NCI-H128 (cell line): ENCODE results near the gene CTTNBP2NL.
"Not testable (repeated sequence)": the region's sequence is repeated elsewhere in the genome, so short reads cannot be mapped to it uniquely, and the experiment has no call there.

Experiments used
- DNase-seq: peaks from one replicate; lab custom pipeline; 2025; ENCODE audit not compliant: unreplicated experiment; lab: John Stamatoyannopoulos, UW

CTTNBP2NL gene

DNA sequence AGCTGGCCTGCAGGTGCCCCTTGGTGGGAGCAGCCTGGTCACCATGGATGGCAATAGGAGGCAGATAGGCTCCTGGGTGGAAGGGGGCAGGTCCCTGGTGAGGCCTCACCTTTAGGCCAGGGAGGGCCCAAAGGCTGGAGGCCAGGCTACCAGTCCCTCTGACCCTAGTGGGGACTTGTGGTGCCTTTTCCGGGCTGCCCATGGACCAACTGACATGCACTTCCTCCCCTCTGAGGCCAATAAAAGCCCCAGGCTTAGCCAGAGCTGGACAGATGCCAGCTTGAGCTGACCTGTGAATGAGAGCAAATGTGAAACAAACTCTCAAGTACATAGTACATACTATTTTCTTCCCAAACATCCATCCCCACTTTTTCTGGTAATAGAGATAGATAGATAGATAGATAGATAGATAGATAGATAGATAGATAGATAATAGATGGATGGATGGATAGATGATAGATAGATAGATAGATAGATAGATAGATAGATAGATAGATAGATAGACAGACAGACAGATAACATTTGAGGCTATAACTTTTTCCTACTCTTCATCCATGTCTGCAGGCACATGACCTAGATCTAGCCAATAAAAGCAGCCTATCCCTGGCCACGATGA is 9.2 kb upstream of the CTTNBP2NL start:
- DNase-seq = no peak

DNA sequence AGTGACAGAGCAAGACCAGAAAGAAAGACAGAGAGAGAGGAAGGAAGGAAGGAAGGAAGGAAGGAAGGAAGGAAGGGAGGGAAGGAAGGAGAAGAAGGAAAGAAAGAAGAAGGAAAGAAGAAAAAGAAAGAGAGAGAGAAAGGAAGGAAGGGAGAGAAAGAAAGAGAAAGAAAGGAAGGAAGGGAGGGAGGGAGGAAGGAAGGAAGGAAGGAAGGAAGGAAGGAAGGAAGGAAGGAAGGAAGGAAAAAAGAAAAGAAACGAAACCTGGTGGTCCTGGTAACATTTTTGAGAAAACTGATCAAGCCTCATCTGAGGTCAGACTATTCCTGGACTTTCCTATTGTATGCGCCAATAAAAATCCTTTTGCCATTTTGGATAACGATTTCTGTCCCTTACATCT is 8.2 kb upstream of the CTTNBP2NL start:
- no peak for DNase-seq

DNA sequence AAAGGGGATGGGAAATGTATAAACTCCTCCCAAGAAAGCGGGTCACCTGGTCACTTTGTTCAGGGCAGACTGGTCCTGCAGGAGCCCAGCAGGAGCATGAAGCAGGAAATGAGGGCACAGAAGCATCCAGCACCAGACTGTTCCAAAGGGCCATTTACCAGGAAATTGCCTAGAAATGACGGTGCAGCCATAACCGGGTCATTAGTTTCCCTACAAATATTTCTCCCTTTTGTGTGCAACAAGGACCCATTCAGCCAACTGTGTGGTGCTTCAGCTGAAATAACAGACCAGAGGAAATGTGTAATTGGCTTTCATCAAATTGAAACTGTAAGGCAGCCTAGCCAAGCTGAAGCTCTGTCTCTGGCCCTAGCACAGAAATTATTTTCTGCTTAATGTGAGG is 7.6 kb upstream of the CTTNBP2NL start:
- no peak for DNase-seq

DNA sequence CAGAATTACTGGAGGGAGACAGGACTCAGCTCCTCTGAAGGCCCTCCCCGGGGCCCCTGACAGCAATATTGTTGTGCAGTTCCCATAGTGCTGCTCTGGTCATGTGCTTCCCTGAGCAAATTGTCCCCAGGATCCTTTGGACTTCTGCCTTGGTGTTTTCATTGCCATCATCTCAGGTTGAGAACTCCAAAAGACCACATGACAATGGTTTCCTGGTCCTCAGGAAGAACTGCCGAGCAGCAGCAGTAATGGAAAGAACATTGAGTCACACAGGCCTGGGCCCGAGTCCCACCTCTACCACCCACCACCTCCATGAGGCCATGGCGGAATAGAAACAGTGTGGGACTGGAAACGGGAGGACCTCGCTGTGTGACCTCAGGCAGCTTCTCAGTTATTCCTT is 6.3 kb upstream of the CTTNBP2NL start:
- no peak for DNase-seq

DNA sequence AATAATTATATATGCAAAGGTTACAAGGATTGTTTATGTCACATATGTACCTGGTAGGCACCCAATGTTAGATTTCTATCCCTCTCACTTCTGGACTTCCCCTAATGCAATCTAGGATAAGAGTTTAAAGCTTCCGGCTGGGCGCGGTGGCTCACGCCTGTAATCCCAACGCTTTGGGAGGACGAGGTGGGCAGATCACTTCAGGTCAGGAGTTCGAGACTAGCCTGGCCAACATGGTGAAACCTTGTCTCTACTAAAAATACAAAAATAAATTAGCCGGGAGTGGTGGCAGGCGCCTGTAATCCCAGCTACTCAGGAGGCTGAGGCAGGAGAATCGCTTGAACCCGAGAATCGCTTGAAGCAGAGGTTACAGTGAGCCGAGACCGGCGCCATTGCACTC is 5.7 kb upstream of the CTTNBP2NL start:
- DNase-seq = not testable (repeated sequence)

DNA sequence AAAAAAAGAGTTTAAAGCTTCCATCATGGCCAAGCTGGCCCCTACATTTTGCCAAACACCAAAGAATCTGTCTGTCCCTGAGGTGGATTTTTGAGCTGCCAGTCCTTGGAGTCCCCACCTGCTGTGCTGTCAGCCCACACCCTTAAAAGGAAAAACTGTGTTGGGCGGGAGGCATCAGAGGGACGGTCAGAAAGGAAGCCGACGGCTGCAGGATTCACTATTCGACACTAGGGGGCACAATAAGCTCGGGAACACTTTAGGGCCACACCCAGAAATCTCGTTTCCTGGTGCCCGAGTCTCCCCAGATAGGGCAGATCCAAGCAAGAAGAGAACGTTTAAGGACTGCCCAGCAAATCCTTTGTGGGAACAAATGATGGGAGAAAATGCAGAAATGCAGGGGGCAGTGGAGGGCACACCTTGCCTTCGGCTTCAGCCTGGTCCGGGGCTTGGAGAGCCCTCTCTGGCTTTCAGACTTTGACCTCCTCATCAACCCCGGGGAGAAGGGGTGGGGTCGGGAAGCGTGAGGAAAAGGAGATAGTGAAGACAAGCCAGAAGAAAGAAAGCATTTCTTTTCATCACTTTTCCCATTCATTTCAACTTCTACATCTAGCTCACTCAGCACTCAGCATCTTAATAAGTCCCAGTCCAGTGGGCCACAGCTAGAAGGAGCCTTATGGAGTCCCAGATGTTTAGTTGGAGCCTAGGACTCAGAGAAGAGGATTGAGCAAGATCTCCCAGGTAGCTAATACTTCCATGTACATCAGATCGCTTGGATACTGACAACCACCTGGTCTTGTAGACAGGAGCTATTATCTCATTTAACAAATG is 5.0 kb upstream of the CTTNBP2NL start:
- DNase-seq = peak; percentile 90

DNA sequence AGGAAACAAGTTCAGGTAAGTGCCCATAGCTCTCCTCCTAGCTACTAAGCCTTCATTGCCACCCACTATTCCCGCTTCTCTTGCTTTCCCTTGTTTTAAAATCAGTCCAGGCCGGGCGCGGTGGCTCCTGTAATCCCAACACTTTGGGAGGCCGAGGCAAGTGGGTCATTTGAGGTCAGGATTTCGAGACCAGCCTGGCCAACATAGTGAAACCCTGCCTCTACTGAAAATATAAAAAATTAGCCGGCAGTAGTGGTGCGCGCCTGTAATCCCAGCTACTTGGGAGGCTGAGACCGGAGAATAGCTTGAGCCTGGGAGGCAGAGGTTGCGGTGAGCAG is 4.4 kb upstream of the CTTNBP2NL start:
- no peak for DNase-seq

DNA sequence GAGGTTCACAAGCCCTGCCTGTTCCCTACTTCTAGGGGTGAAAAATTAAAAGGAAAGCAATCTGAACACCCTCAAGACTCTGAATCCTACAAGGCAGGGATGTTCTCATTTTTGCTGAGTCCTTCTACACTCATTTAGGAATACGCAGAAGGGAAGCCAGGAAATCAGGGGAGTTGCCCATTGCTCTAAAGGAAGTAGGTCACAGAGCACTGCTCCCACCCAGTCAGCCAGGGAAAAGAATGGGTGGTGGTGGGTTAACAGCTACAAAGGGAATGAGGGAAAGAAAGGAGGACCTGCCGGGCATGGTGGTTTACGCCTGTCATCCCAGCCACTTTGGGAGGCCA is 2.4 kb upstream of the CTTNBP2NL start:
- DNase-seq = no peak

DNA sequence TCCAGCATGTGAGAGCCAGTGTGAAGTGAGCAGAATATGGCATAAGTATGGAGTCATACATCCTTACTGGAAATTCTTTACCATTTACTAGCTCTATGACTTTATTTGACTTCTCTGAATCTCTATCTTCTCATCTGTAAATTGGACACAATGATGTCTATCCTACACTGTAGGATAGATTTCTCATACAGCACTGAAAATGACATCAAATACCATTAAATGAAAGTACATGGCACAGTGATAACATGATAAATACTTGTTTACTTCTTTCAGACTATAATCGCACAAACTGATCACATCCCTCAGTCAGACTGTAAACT is 1.3 kb upstream of the CTTNBP2NL start:
- no peak for DNase-seq

DNA sequence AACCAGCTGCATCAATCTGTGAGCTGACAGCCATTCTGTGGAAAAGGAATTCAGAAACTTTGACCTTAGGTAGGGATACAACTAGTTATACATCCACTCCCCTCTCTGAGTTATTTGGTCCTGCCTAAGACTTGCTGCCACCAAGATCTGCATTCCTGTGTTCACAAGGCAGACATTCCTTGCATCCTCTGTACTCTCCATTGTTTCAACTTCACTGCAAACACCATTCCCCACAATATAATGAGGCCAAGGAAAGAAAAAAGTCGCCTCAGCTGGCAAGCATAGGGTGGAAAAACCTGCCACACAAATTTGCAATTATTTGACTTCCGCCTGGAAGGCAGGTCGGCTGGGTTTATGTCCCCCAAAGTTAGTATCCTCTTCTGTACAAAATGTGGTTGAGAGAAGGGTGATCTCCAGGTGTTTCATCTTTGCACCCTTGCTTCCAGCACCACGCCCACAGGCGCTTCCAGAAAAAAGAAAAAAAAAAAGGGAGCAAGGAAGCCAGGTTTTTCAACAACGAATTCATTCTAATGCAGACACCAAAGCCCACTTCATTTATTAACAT is 676 bp upstream of the CTTNBP2NL start:
- no peak for DNase-seq

DNA sequence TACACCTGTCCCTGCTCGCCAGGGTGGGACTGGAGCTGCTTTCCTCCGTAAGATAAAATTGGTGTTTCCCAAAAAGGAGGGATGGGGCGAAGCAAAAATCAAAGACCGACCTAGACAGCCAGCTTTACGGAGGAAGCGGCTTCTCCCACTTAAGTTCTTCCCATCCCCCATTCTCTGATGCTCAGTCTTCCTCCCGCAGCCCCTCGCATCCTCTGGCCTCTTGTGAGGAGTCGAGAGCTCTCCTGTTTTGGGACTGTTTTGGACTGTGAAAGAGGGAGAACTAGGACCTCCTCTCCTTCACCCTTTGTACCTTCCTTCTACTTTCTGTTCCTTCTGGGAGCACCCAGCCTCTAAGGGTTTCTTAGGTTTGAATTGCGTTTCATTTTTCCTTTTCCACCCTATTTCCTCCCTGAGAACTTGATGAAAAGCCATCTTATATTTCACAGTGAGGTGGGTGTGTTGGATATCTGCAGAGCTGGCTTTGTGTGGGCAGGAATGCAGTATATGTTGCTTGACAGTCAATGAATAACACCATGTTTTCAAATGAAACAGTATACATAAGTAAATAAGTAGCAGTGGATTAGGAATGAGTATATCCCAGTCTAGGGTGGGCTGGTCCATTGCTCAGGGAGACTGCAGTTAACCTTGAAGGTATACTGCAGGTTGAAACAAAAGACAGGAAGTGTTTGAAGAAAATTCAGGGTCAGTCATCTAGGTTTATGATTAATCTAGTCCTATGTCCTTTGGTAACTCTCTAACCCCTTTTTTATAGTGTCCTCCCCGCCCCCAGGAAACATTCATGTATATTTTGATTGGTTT is 848 bp downstream of the CTTNBP2NL start:
- DNase-seq = no peak

DNA sequence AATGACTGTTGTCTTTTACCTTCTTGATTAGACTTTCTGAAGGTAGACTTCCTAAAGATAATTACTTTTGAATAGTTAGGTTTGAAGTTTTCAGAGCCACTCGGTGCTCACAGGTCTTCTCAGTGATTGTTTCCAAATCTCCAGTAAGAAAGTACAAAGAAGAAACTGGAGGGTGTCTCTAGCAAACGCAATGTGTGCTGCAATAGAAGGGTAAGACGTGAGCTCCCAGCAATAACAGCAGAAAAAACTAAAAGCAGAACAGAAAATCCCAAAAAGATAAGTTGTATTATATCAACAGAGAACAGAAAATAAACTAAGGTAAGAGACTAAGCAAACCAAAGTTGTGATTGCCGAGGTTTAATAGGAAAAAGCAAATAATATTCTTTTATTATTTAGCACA is 1.8 kb downstream of the CTTNBP2NL start:
- no peak for DNase-seq

DNA sequence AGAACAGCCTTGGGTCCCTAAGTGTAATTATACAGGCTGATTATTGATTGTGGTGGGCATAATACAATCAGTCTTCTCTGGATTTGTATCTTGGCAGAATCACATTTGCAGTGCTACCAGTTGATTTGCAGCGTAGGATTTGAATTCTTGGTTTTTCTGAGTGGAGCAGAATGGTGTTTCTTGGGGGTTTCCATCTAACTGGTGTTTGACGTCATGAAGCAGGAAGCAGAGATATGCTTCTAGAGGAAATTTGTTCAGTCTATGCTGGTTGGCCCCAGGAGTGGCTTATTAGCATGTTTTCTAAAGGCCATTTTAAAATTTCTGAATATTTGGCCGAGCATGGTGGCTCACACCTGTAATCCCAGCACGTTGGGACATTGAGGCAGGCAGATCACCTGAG is 3.4 kb downstream of the CTTNBP2NL start:
- no peak for DNase-seq

DNA sequence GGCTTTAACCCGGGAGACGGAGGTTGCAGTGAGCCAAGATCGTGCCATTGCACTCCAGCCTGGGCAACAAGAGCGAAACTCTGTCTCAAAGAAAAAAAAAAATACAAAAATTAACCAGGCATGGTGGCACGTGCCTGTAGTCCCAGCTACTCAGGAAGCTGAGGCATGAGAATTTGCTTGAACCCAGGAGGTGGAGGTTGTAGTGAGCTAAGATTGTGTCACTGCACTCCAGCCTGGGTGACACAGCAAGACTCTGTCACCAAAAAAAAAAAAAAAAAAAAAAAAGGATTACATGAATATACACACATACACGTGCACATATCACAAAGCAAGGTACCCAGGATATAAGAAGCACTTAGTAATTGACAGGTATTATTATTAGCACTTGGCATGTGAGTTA is 4.7 kb downstream of the CTTNBP2NL start:
- DNase-seq = not testable (repeated sequence)

DNA sequence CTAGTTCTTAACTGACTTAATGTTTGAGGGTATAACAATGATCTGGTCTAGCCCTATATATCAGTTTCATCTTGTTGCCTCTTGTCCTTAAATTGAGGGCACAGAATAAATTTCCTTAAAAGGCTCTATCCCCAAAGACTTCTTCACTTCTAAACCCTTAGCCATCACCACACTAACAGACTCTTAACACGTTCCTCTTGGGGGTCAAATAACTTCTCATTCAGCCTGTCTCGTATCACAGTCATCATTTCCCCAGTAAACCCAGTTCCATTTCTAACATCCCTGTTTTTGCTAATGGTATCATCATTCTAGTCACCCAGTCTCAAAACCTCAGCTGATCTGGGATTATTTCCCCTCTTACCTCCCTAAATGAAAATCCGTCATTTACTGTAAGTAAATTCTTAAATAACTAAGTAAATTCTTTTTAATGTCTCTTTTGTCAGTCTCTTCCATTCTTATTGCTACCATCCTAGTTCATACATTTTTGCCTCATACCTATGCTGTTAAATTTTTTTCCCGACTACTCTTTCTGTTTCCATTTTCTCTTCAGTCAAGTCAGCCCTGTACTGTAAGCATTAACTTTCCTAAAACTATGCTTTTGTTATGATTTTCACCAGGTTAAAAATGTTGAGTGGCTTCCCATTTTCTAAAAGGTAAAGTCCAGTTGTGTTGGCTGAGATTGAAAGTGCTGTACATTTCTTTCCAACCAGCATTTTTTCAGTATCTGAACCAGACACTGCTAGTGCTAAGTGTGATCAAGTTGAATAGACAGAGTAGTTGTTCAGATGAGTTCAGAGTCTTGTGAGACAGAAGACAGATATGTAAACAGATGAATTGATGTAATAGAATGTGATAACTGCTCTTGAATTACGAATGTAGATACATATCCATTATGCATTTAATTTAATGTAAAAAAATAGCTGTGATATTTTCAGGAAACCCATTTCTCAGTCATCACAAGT is 6.9 kb downstream of the CTTNBP2NL start:
- DNase-seq = no peak

DNA sequence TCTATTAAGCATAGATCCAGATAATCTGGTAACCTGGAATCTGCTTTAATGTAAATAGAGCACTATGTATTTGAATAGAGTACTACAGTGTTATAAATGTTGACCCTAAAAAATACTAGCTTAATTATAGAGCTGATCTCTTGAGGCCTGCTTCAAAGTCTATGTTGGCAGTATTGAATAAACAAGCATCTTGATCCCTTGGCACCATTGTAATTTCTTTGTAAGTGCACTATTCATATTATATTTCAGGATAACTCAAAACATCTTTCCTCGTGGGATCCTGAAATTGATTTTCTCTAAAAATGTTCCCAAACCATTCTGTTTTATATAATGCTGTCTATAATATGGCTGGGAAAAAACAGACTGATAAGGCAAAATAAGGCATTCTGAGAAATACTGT is 10.8 kb downstream of the CTTNBP2NL start:
- no peak for DNase-seq

DNA sequence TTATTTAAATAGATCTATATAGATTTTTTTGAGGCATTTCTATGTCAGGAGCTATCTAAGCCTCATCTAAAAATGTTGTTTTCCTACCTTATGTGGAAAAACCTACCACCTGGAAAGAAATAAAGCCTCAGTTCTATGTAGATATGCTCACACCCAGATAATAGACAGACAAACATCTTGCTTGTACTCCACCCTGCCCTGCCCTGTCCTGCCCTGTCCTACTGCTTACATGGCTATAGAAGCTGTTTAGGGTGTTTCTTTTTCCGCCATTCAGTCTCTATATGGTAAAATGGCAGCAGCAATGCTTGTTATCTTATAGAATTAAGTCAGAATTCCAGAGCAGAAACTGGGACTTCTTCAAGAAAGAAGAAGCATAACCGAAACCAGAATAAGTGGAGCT is 13.4 kb downstream of the CTTNBP2NL start:
- no peak for DNase-seq

DNA sequence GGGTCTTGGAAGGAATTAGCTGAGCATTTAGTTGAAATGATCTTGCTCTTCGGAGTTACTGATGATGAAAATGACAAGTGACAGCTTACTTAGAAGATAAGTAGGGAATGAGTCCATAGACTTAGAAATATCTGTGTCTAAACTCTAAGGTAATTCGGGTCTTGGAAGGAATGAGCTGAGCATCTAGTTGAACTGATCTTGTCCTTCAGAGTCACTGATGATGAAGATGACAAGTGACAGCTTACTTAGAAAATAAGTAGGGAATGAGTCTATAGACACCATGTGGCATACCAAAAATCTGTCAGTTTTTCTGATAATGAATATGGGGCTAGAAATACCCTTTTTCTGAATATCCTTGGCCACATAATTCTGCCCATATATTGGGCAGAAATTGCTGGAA is 14.7 kb downstream of the CTTNBP2NL start:
- no peak for DNase-seq

DNA sequence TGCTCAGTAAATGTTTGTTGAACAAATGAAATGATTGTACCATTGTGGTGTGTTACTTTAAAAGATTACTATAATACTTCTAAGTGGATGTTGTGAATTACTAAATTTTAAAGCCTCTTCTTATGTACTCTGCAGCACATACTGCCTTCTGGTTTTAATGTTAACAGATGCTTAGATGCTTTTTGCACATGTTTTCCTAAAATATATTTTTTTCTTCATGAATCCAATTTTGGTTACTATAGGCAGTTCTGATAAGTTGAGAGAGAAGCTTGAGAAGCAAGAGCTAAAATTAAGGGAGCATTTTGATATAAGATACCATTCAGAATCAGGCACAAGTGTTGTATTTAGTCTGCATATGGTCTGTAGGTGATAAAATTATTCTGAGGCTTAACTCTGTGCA is 21.3 kb downstream of the CTTNBP2NL start:
- DNase-seq = no peak

DNA sequence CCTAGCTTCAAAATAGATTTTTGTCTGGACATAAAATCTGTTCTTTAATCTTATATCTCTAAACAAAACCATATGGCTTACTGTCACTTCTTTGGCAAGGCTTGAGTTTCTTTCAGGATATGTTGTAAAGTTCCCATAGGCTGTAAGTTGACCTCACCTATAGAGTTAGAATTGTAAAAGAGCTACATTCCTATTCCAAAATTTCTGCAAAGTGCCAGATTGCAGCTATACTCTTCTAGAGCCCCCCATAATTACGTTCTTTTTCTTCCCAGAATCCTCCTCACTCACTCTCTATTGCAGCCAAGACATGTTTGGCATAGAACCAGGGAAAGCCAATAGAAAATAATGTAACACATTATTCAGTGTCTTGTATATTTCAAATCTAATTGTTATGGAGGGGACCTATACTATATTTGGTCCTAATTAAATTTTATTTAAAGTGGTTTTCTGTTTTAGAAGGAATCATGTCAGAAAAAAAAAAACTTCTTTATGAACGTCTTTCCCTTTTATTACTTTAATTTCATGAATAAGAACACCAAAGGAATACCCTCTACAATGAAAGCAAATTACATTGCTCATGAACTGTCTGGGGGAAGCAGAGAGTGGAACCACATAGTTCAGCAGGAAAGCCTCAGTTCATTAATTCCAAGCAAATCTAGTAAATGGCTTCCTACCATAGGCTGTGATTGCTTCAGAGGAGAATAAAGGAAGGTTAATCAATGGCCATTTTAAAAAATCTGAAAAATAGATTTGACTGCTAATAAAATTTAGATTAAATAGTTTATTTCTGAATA is 22.3 kb downstream of the CTTNBP2NL start:
- no peak for DNase-seq
